Measurements from ENCODE around the gene PLG.
"Not testable (repeated sequence)": the region's sequence is repeated elsewhere in the genome, so short reads cannot be mapped to it uniquely, and the experiment has no call there.

Gene PLG

GRCh38 chr6:160780656-160781055 is 78.6 kb downstream of the PLG start:
- not testable (repeated sequence) for DNase-seq

- no peak for DNase-seq
Measured at GRCh38 chr6:160781298-160781697, 79.3 kb downstream of the PLG start.

GRCh38 chr6:160782228-160782627 is 80.2 kb downstream of the PLG start:
- no peak for DNase-seq

GRCh38 chr6:160783741-160784140 is 81.7 kb downstream of the PLG start:
- no peak for DNase-seq

- not testable (repeated sequence) for DNase-seq
Measured at GRCh38 chr6:160788126-160788525, 86.1 kb downstream of the PLG start.

GRCh38 chr6:160788806-160789205 is 86.8 kb downstream of the PLG start:
- no peak for DNase-seq

- DNase-seq, result no peak
Measured at GRCh38 chr6:160789263-160790027, 87.4 kb downstream of the PLG start.

GRCh38 chr6:160790028-160790792 is 88.2 kb downstream of the PLG start:
- DNase-seq, result no peak

GRCh38 chr6:160791459-160791858 is 89.4 kb downstream of the PLG start:
- no peak for DNase-seq

- DNase-seq, result no peak
Measured at GRCh38 chr6:160791981-160792418, 90.0 kb downstream of the PLG start.

GRCh38 chr6:160792708-160793107 is 90.7 kb downstream of the PLG start:
- DNase-seq, result no peak

GRCh38 chr6:160793652-160794051 is 91.6 kb downstream of the PLG start:
- DNase-seq, result no peak

- no peak for DNase-seq
Measured at GRCh38 chr6:160795721-160796120, 93.7 kb downstream of the PLG start.

- DNase-seq, result no peak
Measured at GRCh38 chr6:160798625-160799024, 96.6 kb downstream of the PLG start.

GRCh38 chr6:160799801-160800506 is 97.9 kb downstream of the PLG start:
- no peak for DNase-seq

- no peak for DNase-seq
Measured at GRCh38 chr6:160801418-160801817, 99.4 kb downstream of the PLG start.

GRCh38 chr6:160802049-160802448 is 100.0 kb downstream of the PLG start:
- not testable (repeated sequence) for DNase-seq
